ENCODE data around the gene NPL. TPM values are rescaled to one million over a fixed set of nuclear protein-coding genes. Genes with fewer than 3 reads are reported as not detected.

NPL gene
- total RNA-seq, 3 donors from 2014 or later, result 8.2 to 20.6 (median 19.3) TPM

- peaks cover 8% of the 10 kb centered on the region for H3K36me3 ChIP-seq
- no peaks in the 10 kb centered on the region for H3K4me1 ChIP-seq
- no peak for DNase-seq (ENCODE audit: low spot score in 2 of 2)
- intact Hi-C loops (cut with DNase I; ENCODE audit: low total_unique reads), result no loop called here
- no peak for TF ChIP-seq CTCF (IDR thresholded peaks at IDR 0.05)
- no peak for TF ChIP-seq POLR2AphosphoS5 (IDR thresholded peaks at IDR 0.05)
- TF ChIP-seq POLR2A (IDR thresholded peaks at IDR 0.05), result no peak
- no peaks in the 10 kb centered on the region for H3K27me3 ChIP-seq
- no peak overlapping the region for H3K4me3 ChIP-seq
- H3K9me3 ChIP-seq, result no peaks in the 10 kb centered on the region
- H3K27ac ChIP-seq, result no peak overlapping the region
Observed at GRCh38 chr1:182861994-182862393, 72.4 kb downstream of the NPL start.

GRCh38 chr1:182862827-182863226, 73.3 kb downstream of the NPL start:
- Histone ChIP-seq H3K4me1 (no peaks in the 10 kb centered on the region), H3K36me3 (peaks cover 8% of the 10 kb centered on the region), H3K4me3 (no peak overlapping the region), H3K27me3 (no peaks in the 10 kb centered on the region), H3K9me3 (no peaks in the 10 kb centered on the region), H3K27ac (no peak overlapping the region)
- intact Hi-C loops (cut with DNase I; ENCODE audit: low total_unique reads), result no loop called here
- no peak for DNase-seq (ENCODE audit: low spot score in 2 of 2)
- TF ChIP-seq POLR2A (IDR thresholded peaks at IDR 0.05), result no peak

- H3K9me3 ChIP-seq, result no peaks in the 10 kb centered on the region
- TF ChIP-seq POLR2AphosphoS5 (IDR thresholded peaks at IDR 0.05) (no peak), POLR2A (IDR thresholded peaks at IDR 0.05) (no peak), CTCF (IDR thresholded peaks at IDR 0.05) (no peak)
- intact Hi-C loops (cut with DNase I; ENCODE audit: low total_unique reads), result no loop called here
- H3K4me1 ChIP-seq, result no peaks in the 10 kb centered on the region
- no peaks in the 10 kb centered on the region for H3K27me3 ChIP-seq
- H3K27ac ChIP-seq, result no peak overlapping the region
- DNase-seq (ENCODE audit: low spot score in 2 of 2), result no peak
- H3K4me3 ChIP-seq, result no peak overlapping the region
- peaks cover 8% of the 10 kb centered on the region for H3K36me3 ChIP-seq
Observed at GRCh38 chr1:182863940-182864339, 74.4 kb downstream of the NPL start.

GRCh38 chr1:182867861-182868260, 78.3 kb downstream of the NPL start:
- H3K4me1 ChIP-seq, result no peaks in the 10 kb centered on the region
- no peak overlapping the region for H3K27ac ChIP-seq
- no peak for DNase-seq (ENCODE audit: low spot score in 2 of 2)
- H3K36me3 ChIP-seq, result no peaks in the 10 kb centered on the region
- H3K4me3 ChIP-seq, result no peak overlapping the region
- intact Hi-C loops (cut with DNase I; ENCODE audit: low total_unique reads), result no loop called here
- TF ChIP-seq CTCF (IDR thresholded peaks at IDR 0.05) (no peak), POLR2AphosphoS5 (IDR thresholded peaks at IDR 0.05) (no peak), POLR2A (IDR thresholded peaks at IDR 0.05) (no peak)
- H3K27me3 ChIP-seq, result no peaks in the 10 kb centered on the region
- no peaks in the 10 kb centered on the region for H3K9me3 ChIP-seq

GRCh38 chr1:182869241-182869666, 79.7 kb downstream of the NPL start:
- no peak for DNase-seq (ENCODE audit: low spot score in 2 of 2)
- H3K4me3 ChIP-seq, result no peak overlapping the region
- no peaks in the 10 kb centered on the region for H3K27me3 ChIP-seq
- intact Hi-C loops (cut with DNase I; ENCODE audit: low total_unique reads), result no loop called here
- no peak overlapping the region for H3K27ac ChIP-seq
- H3K36me3 ChIP-seq, result no peaks in the 10 kb centered on the region
- no peaks in the 10 kb centered on the region for H3K9me3 ChIP-seq
- no peaks in the 10 kb centered on the region for H3K4me1 ChIP-seq
- TF ChIP-seq POLR2AphosphoS5 (IDR thresholded peaks at IDR 0.05), result no peak
- no peak for TF ChIP-seq CTCF (IDR thresholded peaks at IDR 0.05)
- TF ChIP-seq POLR2A (IDR thresholded peaks at IDR 0.05), result no peak

GRCh38 chr1:182872881-182873280, 83.3 kb downstream of the NPL start:
- Histone ChIP-seq H3K9me3 (no peaks in the 10 kb centered on the region), H3K4me1 (no peaks in the 10 kb centered on the region), H3K4me3 (no peak overlapping the region), H3K27me3 (no peaks in the 10 kb centered on the region), H3K36me3 (no peaks in the 10 kb centered on the region), H3K27ac (no peak overlapping the region)
- TF ChIP-seq CTCF (IDR thresholded peaks at IDR 0.05) (no peak), POLR2A (IDR thresholded peaks at IDR 0.05) (no peak), POLR2AphosphoS5 (IDR thresholded peaks at IDR 0.05) (no peak)
- no peak for DNase-seq (ENCODE audit: low spot score in 2 of 2)
- intact Hi-C loops (cut with DNase I; ENCODE audit: low total_unique reads), result no loop called here
